SK-N-SH (cell line): ENCODE data around the gene EMILIN2. TPM values are rescaled to one million over a fixed set of nuclear protein-coding genes. Genes with fewer than 3 reads are reported as not detected.

ENCODE experiments used
- CTCF ChIA-PET: fragments of 300-600, 350-600 bp; formaldehyde crosslinking; extraction: SDS; loops from one replicate; lab custom pipeline; 2021; lab: Yijun Ruan, JAX
- POLR2A ChIA-PET: fragments of 350-600 bp; sonication (Branson Sonifier 250); formaldehyde crosslinking; extraction: SDS; loops from one replicate; lab custom pipeline; 2020; ENCODE audit warnings: antibody characterized with exemption, inconsistent platforms; lab: Yijun Ruan, JAX
- DNase-seq: peaks from one replicate; pipeline ENCODE4 v3.0.0; 2012
- H2AFZ ChIP-seq: fragments of 200-600 bp; sonication (generic); 2 replicates; pipeline ENCODE4 v1.8.1; 2016; ENCODE audit warnings: antibody characterized with exemption, mild to moderate bottlenecking, low read depth
- H3F3A ChIP-seq: fragments of 200-600 bp; sonication (generic); replicated peaks from 2 replicates; pipeline ENCODE3; 2016; ENCODE audit warnings: antibody characterized with exemption, mild to moderate bottlenecking; ENCODE audit not compliant: insufficient read depth
- H3K27ac ChIP-seq, 2 experiments: fragments of 200-500 bp in 1 of 2; fragments of 200-600 bp in 1 of 2; sonication (Bioruptor generic) in 1 of 2; sonication (generic), shearing (Covaris generic) in 1 of 2; 2 replicates each; pipeline versions ENCODE4 v1.5.1 to v1.6.1; 2014 to 2016; ENCODE audit warnings: low read depth in 2 of 2, inconsistent platforms in 1 of 2, low read length in 1 of 2, mild to moderate bottlenecking in 1 of 2, mixed read lengths in 1 of 2
- H3K27me3 ChIP-seq: fragments of 200-600 bp; sonication (generic), shearing (Covaris generic); 2 replicates; pipeline ENCODE4 v1.6.1; 2016; ENCODE audit warnings: mixed run types; ENCODE audit not compliant: insufficient read depth
- H3K36me3 ChIP-seq, 2 experiments: fragments of 200-500 bp in 1 of 2; fragments of 200-600 bp in 1 of 2; sonication (Bioruptor generic) in 1 of 2; sonication (generic) in 1 of 2; replicated peaks in 1 of 2; 2 replicates each; pipeline versions ENCODE3 to v1.5.1; 2014 to 2016; ENCODE audit warnings: low read length in 1 of 2, mild to moderate bottlenecking in 1 of 2; ENCODE audit not compliant: insufficient read depth in 2 of 2, control insufficient read depth in 1 of 2
- H3K4me1 ChIP-seq, 2 experiments: fragments of 200-500 bp in 1 of 2; fragments of 200-600 bp in 1 of 2; sonication (Bioruptor generic) in 1 of 2; sonication (generic), shearing (Covaris generic) in 1 of 2; 2 replicates each; pipeline versions ENCODE4 v1.5.1 to v1.6.1; 2014 to 2016; ENCODE audit warnings: low read depth in 1 of 2, low read length in 1 of 2, mixed run types in 1 of 2; ENCODE audit not compliant: insufficient read depth in 2 of 2, control insufficient read depth in 1 of 2
- H3K4me2 ChIP-seq: fragments of 200-600 bp; sonication (generic), shearing (Covaris generic); 2 replicates; pipeline ENCODE4 v1.6.1; 2017; ENCODE audit warnings: mixed run types
- H3K4me3 ChIP-seq, 2 experiments: fragments of 200-500 bp in 1 of 2; fragments of 200-600 bp in 1 of 2; sonication (Bioruptor generic) in 1 of 2; sonication (generic), shearing (Covaris generic) in 1 of 2; 2 replicates each; pipeline versions ENCODE4 v1.5.1 to v1.8.1; 2014 to 2016; ENCODE audit warnings: low read depth in 2 of 2, inconsistent platforms in 1 of 2, low read length in 1 of 2, mild to moderate bottlenecking in 1 of 2, mixed read lengths in 1 of 2, moderate library complexity in 1 of 2
- H3K79me2 ChIP-seq: fragments of 200-600 bp; sonication (generic); 2 replicates; pipeline ENCODE4 v1.8.1; 2017; ENCODE audit warnings: mild to moderate bottlenecking; ENCODE audit not compliant: insufficient read depth
- H3K9ac ChIP-seq: fragments of 200-600 bp; sonication (generic); 2 replicates; pipeline ENCODE4 v1.6.1; 2017; ENCODE audit warnings: mixed run types
- H3K9me2 ChIP-seq: fragments of 200-600 bp; sonication (generic); 2 replicates; pipeline ENCODE4 v1.6.1; 2017; ENCODE audit warnings: mixed run types
- H3K9me3 ChIP-seq: fragments of 200-600 bp; sonication (generic); 2 replicates; pipeline ENCODE4 v1.6.1; 2017; ENCODE audit warnings: mixed run types, mild to moderate bottlenecking, moderate library complexity
- H4K20me1 ChIP-seq: fragments of 200-600 bp; sonication (generic); 2 replicates; pipeline ENCODE4 v1.6.1; 2017; ENCODE audit warnings: mild to moderate bottlenecking, mixed run types; ENCODE audit not compliant: insufficient read depth
- CHD2 ChIP-seq: fragments of 150-350 bp; IDR thresholded peaks from 2 replicates; pipeline ENCODE4 v1.6.1; 2018; ENCODE audit warnings: low read length; ENCODE audit not compliant: partially characterized antibody
- ELF1 ChIP-seq: IDR thresholded peaks from 2 replicates; pipeline ENCODE4 v1.4.0; 2012
- EP300 ChIP-seq, 2 experiments: IDR thresholded peaks; 2 replicates each; pipeline versions ENCODE4 v1.4.0 to v1.6.1; 2012; ENCODE audit warnings: borderline replicate concordance in 1 of 2, low read depth in 1 of 2, low read length in 1 of 2
- EZH2phosphoT487 ChIP-seq: fragments of 200-600 bp; sonication (generic); IDR thresholded peaks from 2 replicates; pipeline ENCODE4 v1.6.1; 2017; ENCODE audit warnings: low read depth, mixed run types, mild to moderate bottlenecking, antibody characterized with exemption, moderate library complexity, borderline replicate concordance
- FOSL2 ChIP-seq: IDR thresholded peaks from 2 replicates; pipeline ENCODE4 v1.4.0; 2012; ENCODE audit warnings: low read depth, mild to moderate bottlenecking, moderate library complexity, borderline replicate concordance
- GABPA ChIP-seq: IDR thresholded peaks from 2 replicates; pipeline ENCODE4 v1.4.0; 2012; ENCODE audit warnings: low read depth, mild to moderate bottlenecking
- IRF3 ChIP-seq: fragments of 150-350 bp; IDR thresholded peaks from 2 replicates; pipeline ENCODE4 v1.6.1; 2016; ENCODE audit warnings: mild to moderate bottlenecking, low read depth, low read length
- JUND ChIP-seq: IDR thresholded peaks from 2 replicates; pipeline ENCODE4 v1.4.0; 2012
- MAX ChIP-seq: IDR thresholded peaks from 2 replicates; pipeline ENCODE4 v1.4.0; 2012; ENCODE audit warnings: low read depth
- MEF2A ChIP-seq: IDR thresholded peaks from 2 replicates; pipeline ENCODE4 v1.4.0; 2012; ENCODE audit warnings: low read depth, borderline replicate concordance
- MXI1 ChIP-seq: IDR thresholded peaks from 2 replicates; pipeline ENCODE4 v1.6.1; 2012; ENCODE audit warnings: mild to moderate bottlenecking, low read depth, low read length, improper control_type of control experiment
- NRF1 ChIP-seq: IDR thresholded peaks from 2 replicates; pipeline ENCODE4 v1.6.1; 2012; ENCODE audit warnings: low read depth, mild to moderate bottlenecking, low read length
- POLR2AphosphoS5 ChIP-seq: IDR thresholded peaks from 2 replicates; pipeline ENCODE4 v1.6.1; 2012; ENCODE audit warnings: low read depth, low read length
- RFX5 ChIP-seq: IDR thresholded peaks from 2 replicates; pipeline ENCODE4 v1.6.1; 2012; ENCODE audit warnings: mild to moderate bottlenecking, improper control_type of control experiment, low read length
- RXRA ChIP-seq: IDR thresholded peaks from 2 replicates; pipeline ENCODE4 v1.4.0; 2012; ENCODE audit warnings: low read depth, mild to moderate bottlenecking, borderline replicate concordance
- TAF1 ChIP-seq: IDR thresholded peaks from 2 replicates; pipeline ENCODE4 v1.6.1; 2012; ENCODE audit warnings: low read depth, mild to moderate bottlenecking, low read length, moderate library complexity, borderline replicate concordance
- TCF12 ChIP-seq: IDR thresholded peaks from 2 replicates; pipeline ENCODE4 v1.4.0; 2012
- TEAD4 ChIP-seq: IDR thresholded peaks from 2 replicates; pipeline ENCODE4 v1.4.0; 2012; ENCODE audit warnings: mild to moderate bottlenecking, borderline replicate concordance; ENCODE audit not compliant: insufficient read depth
- USF2 ChIP-seq: fragments of 150-350 bp; IDR thresholded peaks from 2 replicates; pipeline ENCODE4 v1.6.1; 2017; ENCODE audit warnings: antibody characterized with exemption, low read length, low read depth, borderline replicate concordance
- YY1 ChIP-seq: IDR thresholded peaks from 2 replicates; pipeline ENCODE4 v1.4.0; 2012; ENCODE audit warnings: low read depth, mild to moderate bottlenecking
- WGBS: methylation state at CpG from one replicate; pipeline ENCODE4 v1.1.6; 2017; ENCODE audit warnings: low lambda C conversion rate; 5-methylcytosine and 5-hydroxymethylcytosine counted together
- polyA plus RNA-seq, 3 experiments: library from polyadenylated mRNA; depleted of rRNA; stranded (reverse); fragments of >200 nt; gene quantifications; 2 replicates each; pipeline ENCODE4 v1.2.3, GENCODE V29; 2012

The EMILIN2 gene
- polyA plus RNA-seq, 1 of the 3 experiments (the other 2 are of a cell fraction): 1.4 TPM

- Histone ChIP-seq H3K9ac (no peak overlapping the region), H2AFZ (no peak overlapping the region), H3K27me3 (no peaks in the 10 kb centered on the region), H3K4me3 (no peak overlapping the region), H3K9me2 (no peaks in the 10 kb centered on the region), H4K20me1 (no peaks in the 10 kb centered on the region)
- TF ChIP-seq FOSL2 (no peak), ELF1 (no peak), IRF3 (no peak), TAF1 (no peak), RXRA (no peak), EZH2phosphoT487 (no peak), USF2 (no peak), NRF1 (no peak), CHD2 (no peak), MAX (no peak), JUND (no peak), MXI1 (no peak), MEF2A (no peak), EP300 (IDR thresholded peaks at IDR 0.05; ENCODE audit: borderline replicate concordance in 1 of 2, low read depth in 1 of 2, low read length in 1 of 2) (no peak), TCF12 (no peak), YY1 (no peak), POLR2AphosphoS5 (no peak), RFX5 (no peak), GABPA (no peak), TEAD4 (no peak)
- TF ChIP-seq, all 33 proteins: peak for 0
- Histone ChIP-seq H3K4me2 (no peak overlapping the region), H3K4me1 (no peaks in the 10 kb centered on the region), H3K79me2 (no peaks in the 10 kb centered on the region), H3K36me3 (peaks cover 34 to 92% of the 10 kb centered on the region in 2 experiments), H3K27ac (no peak overlapping the region), H3F3A (no peaks in the 10 kb centered on the region), H3K9me3 (no peaks in the 10 kb centered on the region)
- POLR2A ChIA-PET: no interaction called here
- WGBS: 93% methylated on average over 14 of the region's 16 CpGs
- CTCF ChIA-PET: interaction anchor here (1.1 to 2.6 kb wide), 3 partner anchors 209 to 325 kb away, joined by 3 to 7 read pairs (median 3); no protein-coding TSS in a partner anchor
- DNase-seq: no peak
These were observed 73.9 kb downstream of the EMILIN2 start for GRCh38 chr18:2920546-2921343.
